MM.1S (cell line): Measurements from ENCODE around the gene GBP1.

Experiments
- DNase-seq: peaks from one replicate; pipeline ENCODE4 v3.0.0-alpha.2; 2015
- H2AFZ ChIP-seq: fragments of 300-600 bp; sonication (generic); 2 replicates; pipeline ENCODE4 v1.6.0; 2016; ENCODE audit warnings: antibody characterized with exemption, low read length
- H3F3A ChIP-seq: fragments of 300-600 bp; sonication (generic); 2 replicates; pipeline ENCODE4 v1.6.1; 2016; ENCODE audit warnings: mild to moderate bottlenecking, antibody characterized with exemption, low read length, moderate library complexity, mixed read lengths; ENCODE audit not compliant: insufficient read depth
- H3K27ac ChIP-seq: fragments of 300-600 bp; sonication (generic); 2 replicates; pipeline ENCODE4 v1.5.1; 2016; ENCODE audit warnings: mild to moderate bottlenecking, low read length
- H3K27me3 ChIP-seq: fragments of 300-600 bp; sonication (generic); replicated peaks from 2 replicates; pipeline ENCODE4 v1.6.0; 2016; ENCODE audit warnings: low read length; ENCODE audit not compliant: insufficient read depth
- H3K36me3 ChIP-seq: fragments of 300-600 bp; sonication (generic); replicated peaks from 2 replicates; pipeline ENCODE4 v1.6.1; 2016; ENCODE audit warnings: mild to moderate bottlenecking, low read length, mixed read lengths; ENCODE audit not compliant: insufficient read depth
- H3K4me1 ChIP-seq: fragments of 300-600 bp; sonication (generic); 2 replicates; pipeline ENCODE4 v1.6.1; 2016; ENCODE audit warnings: low read length, mixed read lengths
- H3K4me2 ChIP-seq: fragments of 300-600 bp; sonication (generic); 2 replicates; pipeline ENCODE4 v1.6.0; 2016; ENCODE audit warnings: low read depth, low read length
- H3K4me3 ChIP-seq: fragments of 300-600 bp; sonication (generic); 2 replicates; pipeline ENCODE4 v1.5.1; 2016; ENCODE audit warnings: low read length, mixed read lengths
- H3K79me2 ChIP-seq: fragments of 300-600 bp; sonication (generic); 2 replicates; pipeline ENCODE4 v1.6.1; 2016; ENCODE audit warnings: mixed run types, low read length, mixed read lengths
- H3K9ac ChIP-seq: fragments of 300-600 bp; sonication (generic); 2 replicates; pipeline ENCODE4 v1.6.1; 2016; ENCODE audit warnings: low read length, mixed read lengths
- H3K9me2 ChIP-seq: fragments of 300-600 bp; sonication (generic); replicated peaks from 2 replicates; pipeline ENCODE4 v1.6.1; 2016; ENCODE audit warnings: mild to moderate bottlenecking, low read length, mixed read lengths; ENCODE audit not compliant: insufficient read depth
- H3K9me3 ChIP-seq: fragments of 300-600 bp; sonication (generic); replicated peaks from 2 replicates; pipeline ENCODE4 v1.6.1; 2016; ENCODE audit warnings: mild to moderate bottlenecking, low read length, mixed read lengths; ENCODE audit not compliant: insufficient read depth
- H4K20me1 ChIP-seq: fragments of 300-600 bp; sonication (generic); 2 replicates; pipeline ENCODE4 v1.6.1; 2016; ENCODE audit warnings: mild to moderate bottlenecking, low read length, moderate library complexity, mixed read lengths; ENCODE audit not compliant: insufficient read depth
- EZH2 ChIP-seq: fragments of 300-600 bp; sonication (generic); optimal IDR thresholded peaks from 2 replicates; pipeline ENCODE3; 2017; ENCODE audit warnings: low read depth, mild to moderate bottlenecking, antibody characterized with exemption, low read length, mixed read lengths
- EZH2phosphoT487 ChIP-seq: fragments of 300-600 bp; sonication (generic); IDR thresholded peaks from 2 replicates; pipeline ENCODE4 v1.6.1; 2018; ENCODE audit warnings: antibody characterized with exemption, low read length
- TF ChIP-seq, protein P1 (sequence below): fragments of 300-600 bp; sonication (generic); IDR thresholded peaks from 2 replicates; pipeline ENCODE4 v1.5.1; 2016; ENCODE audit warnings: antibody characterized with exemption, low read length, mixed read lengths

GBP1 gene

DNA sequence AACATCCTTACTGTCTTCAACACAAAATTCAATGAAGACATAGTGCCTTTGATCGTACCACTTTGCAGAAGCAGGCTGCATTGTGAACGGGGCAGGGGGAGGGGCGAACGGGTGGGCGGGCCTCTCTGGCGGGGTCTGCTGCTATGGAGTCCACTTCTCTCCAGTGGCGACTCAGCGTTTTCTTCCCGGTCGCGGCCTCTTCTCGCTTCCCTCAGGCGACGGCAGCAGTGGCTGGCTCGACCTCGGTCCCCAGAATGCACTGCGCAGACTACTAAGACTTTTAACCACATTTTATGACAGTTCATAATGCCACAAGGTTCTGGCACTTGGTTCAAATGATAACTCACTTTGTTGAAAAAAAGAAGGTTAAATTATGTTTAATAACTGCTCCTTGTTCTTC lies 39.7 kb upstream of the GBP1 start:
- H3F3A ChIP-seq = no peaks in the 10 kb centered on the region
- no peak overlapping the region for H3K4me2 ChIP-seq
- no peaks in the 10 kb centered on the region for H3K36me3 ChIP-seq
- H3K27me3 ChIP-seq = no peaks in the 10 kb centered on the region
- no peak overlapping the region for H3K27ac ChIP-seq
- H4K20me1 ChIP-seq = no peaks in the 10 kb centered on the region
- no peaks in the 10 kb centered on the region for H3K9me2 ChIP-seq
- H2AFZ ChIP-seq = no peak overlapping the region
- no peak overlapping the region for H3K9ac ChIP-seq
- no peak overlapping the region for H3K4me3 ChIP-seq
- DNase-seq = no peak
- no peaks in the 10 kb centered on the region for H3K4me1 ChIP-seq
- H3K9me3 ChIP-seq = no peaks in the 10 kb centered on the region
- no peak for TF ChIP-seq EZH2phosphoT487
- TF ChIP-seq, protein P1, sequence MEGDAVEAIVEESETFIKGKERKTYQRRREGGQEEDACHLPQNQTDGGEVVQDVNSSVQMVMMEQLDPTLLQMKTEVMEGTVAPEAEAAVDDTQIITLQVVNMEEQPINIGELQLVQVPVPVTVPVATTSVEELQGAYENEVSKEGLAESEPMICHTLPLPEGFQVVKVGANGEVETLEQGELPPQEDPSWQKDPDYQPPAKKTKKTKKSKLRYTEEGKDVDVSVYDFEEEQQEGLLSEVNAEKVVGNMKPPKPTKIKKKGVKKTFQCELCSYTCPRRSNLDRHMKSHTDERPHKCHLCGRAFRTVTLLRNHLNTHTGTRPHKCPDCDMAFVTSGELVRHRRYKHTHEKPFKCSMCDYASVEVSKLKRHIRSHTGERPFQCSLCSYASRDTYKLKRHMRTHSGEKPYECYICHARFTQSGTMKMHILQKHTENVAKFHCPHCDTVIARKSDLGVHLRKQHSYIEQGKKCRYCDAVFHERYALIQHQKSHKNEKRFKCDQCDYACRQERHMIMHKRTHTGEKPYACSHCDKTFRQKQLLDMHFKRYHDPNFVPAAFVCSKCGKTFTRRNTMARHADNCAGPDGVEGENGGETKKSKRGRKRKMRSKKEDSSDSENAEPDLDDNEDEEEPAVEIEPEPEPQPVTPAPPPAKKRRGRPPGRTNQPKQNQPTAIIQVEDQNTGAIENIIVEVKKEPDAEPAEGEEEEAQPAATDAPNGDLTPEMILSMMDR = no peak
- no peak for TF ChIP-seq EZH2
- no peaks in the 10 kb centered on the region for H3K79me2 ChIP-seq

DNA sequence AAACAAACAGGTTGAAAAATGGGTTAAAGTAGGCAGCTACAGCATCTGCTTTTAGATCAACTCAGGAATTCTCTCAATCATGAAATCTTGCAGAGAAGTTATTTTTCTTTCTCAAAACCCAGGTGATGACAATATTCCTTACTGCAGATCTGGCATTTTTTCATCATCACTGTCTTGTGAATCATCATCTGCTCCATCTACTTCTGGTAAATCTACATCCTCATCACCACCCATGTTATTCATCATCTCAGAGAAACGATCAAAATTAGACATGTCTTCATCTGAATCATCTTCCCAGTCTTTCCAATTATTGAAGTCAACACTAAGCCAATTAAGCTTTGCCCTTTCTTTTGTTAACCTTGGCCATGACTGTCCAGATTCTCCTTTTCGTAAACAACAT lies 39.1 kb upstream of the GBP1 start:
- H3K4me2 ChIP-seq = no peak overlapping the region

DNA sequence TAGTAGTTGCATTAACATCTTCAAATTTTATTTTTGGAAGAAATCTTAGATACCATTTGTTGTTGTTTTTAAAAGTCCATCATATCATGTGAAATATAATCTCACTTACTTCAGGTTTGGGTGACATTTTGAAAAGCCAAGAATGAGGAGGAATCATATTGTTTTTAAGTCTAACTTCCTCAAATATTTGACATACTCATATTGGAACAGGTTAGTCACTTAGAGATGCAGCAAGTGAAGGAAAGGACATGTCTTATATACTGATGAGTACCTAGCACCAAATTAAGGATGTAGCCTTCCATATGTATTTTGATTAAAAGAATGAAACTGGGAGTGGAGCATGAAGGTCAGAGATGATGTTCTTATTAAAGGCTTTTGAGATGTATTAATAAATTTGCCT lies 37.0 kb upstream of the GBP1 start:
- TF ChIP-seq EZH2phosphoT487 (no peak), EZH2 (no peak)
- TF ChIP-seq, protein P1 = no peak
- no peaks in the 10 kb centered on the region for H4K20me1 ChIP-seq
- no peaks in the 10 kb centered on the region for H3K27me3 ChIP-seq

More for the DNA sequence above, 39.1 kb upstream of the GBP1 start:
- H2AFZ ChIP-seq = no peak overlapping the region
- no peaks in the 10 kb centered on the region for H3K9me3 ChIP-seq
- H3K36me3 ChIP-seq = no peaks in the 10 kb centered on the region
- no peak overlapping the region for H3K27ac ChIP-seq
- no peaks in the 10 kb centered on the region for H4K20me1 ChIP-seq
- H3K4me1 ChIP-seq = no peaks in the 10 kb centered on the region
- H3K9ac ChIP-seq = no peak overlapping the region
- TF ChIP-seq EZH2phosphoT487 (no peak), EZH2 (no peak)
- H3K79me2 ChIP-seq = no peaks in the 10 kb centered on the region
- H3K27me3 ChIP-seq = no peaks in the 10 kb centered on the region
- no peaks in the 10 kb centered on the region for H3K9me2 ChIP-seq
- no peak for DNase-seq
- H3F3A ChIP-seq = no peaks in the 10 kb centered on the region
- no peak overlapping the region for H3K4me3 ChIP-seq

DNA sequence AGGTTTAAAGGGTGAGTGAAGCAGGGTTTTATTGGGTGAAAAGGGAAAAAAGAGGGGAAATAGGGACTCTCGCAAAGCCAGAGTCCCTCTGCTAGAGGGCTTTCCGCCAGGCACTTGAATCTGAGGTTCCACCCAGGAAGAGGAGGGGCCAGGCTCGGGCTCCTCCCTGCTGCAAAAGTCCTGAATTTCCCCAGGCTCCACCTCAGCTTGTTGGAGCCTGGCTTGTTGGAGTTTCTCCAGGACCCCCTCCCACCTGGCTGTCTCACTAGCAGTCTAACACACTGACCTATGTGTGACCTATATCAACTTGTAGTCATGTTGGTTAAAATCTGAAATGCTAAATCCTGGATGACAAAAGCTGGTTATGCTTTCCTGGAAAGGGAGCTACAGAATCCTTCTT lies 35.4 kb upstream of the GBP1 start:
- Histone ChIP-seq H3K4me2 (no peak overlapping the region), H3K36me3 (no peaks in the 10 kb centered on the region), H3F3A (no peaks in the 10 kb centered on the region), H3K9ac (no peak overlapping the region), H3K27ac (no peak overlapping the region), H3K9me3 (no peaks in the 10 kb centered on the region), H2AFZ (no peak overlapping the region), H3K4me3 (no peak overlapping the region), H3K9me2 (no peaks in the 10 kb centered on the region), H4K20me1 (no peaks in the 10 kb centered on the region), H3K4me1 (no peaks in the 10 kb centered on the region), H3K27me3 (no peaks in the 10 kb centered on the region), H3K79me2 (no peaks in the 10 kb centered on the region)
- TF ChIP-seq EZH2 (no peak), EZH2phosphoT487 (no peak)
- TF ChIP-seq, protein P1 = no peak
- no peak for DNase-seq

More for the DNA sequence above, 37.0 kb upstream of the GBP1 start:
- no peaks in the 10 kb centered on the region for H3K36me3 ChIP-seq
- DNase-seq = no peak
- no peak overlapping the region for H3K9ac ChIP-seq
- H2AFZ ChIP-seq = no peak overlapping the region
- no peak overlapping the region for H3K4me2 ChIP-seq
- H3K4me3 ChIP-seq = no peak overlapping the region
- no peaks in the 10 kb centered on the region for H3K79me2 ChIP-seq
- H3K4me1 ChIP-seq = no peaks in the 10 kb centered on the region
- no peak overlapping the region for H3K27ac ChIP-seq
- H3F3A ChIP-seq = no peaks in the 10 kb centered on the region
- no peaks in the 10 kb centered on the region for H3K9me2 ChIP-seq
- H3K9me3 ChIP-seq = no peaks in the 10 kb centered on the region
